BLaER1 treated with 17β-estradiol and CSF1 and Interleukin-3, amounts not matched to agents 10 nM and 100 nM (cell line): ENCODE data around the gene LTC4S.
A peak's percentile ranks its signal among the peaks of the same experiment; 100 is the strongest.

Experiments
- H3K27ac ChIP-seq, 11 experiments: shearing (Covaris generic); formaldehyde crosslinking; 2 replicates each; pipeline ENCODE4 v1.8.1; 2022
- H3K27me3 ChIP-seq, 11 experiments: shearing (Covaris generic); formaldehyde crosslinking; 2 replicates each; pipeline ENCODE4 v1.8.1; 2022
- H3K36me3 ChIP-seq, 11 experiments: shearing (Covaris generic); formaldehyde crosslinking; 2 replicates each; pipeline ENCODE4 v1.8.1; 2022
- H3K4me1 ChIP-seq, 10 experiments: shearing (Covaris generic); formaldehyde crosslinking; 2 replicates each; pipeline ENCODE4 v1.8.1; 2022
- H3K4me2 ChIP-seq, 11 experiments: shearing (Covaris generic); formaldehyde crosslinking; 2 replicates each; pipeline ENCODE4 v1.8.1; 2022
- H3K4me3 ChIP-seq, 10 experiments: shearing (Covaris generic); formaldehyde crosslinking; 2 replicates each; pipeline ENCODE4 v1.8.1; 2022
- H3K9ac ChIP-seq, 11 experiments: shearing (Covaris generic); formaldehyde crosslinking; 2 replicates each; pipeline ENCODE4 v1.8.1; 2022
- H3K9me3 ChIP-seq, 11 experiments: shearing (Covaris generic); formaldehyde crosslinking; replicated peaks in 1 of 11; 2 replicates each; pipeline ENCODE4 v1.8.1; 2022
- H4K20me1 ChIP-seq, 11 experiments: shearing (Covaris generic); formaldehyde crosslinking; 2 replicates each; pipeline ENCODE4 v1.8.1; 2022
- Cebpa-rat ChIP-seq, 11 experiments: shearing (Covaris generic); IDR thresholded peaks; 2 replicates each; pipeline ENCODE4 v1.8.1; 2022

The LTC4S gene

DNA sequence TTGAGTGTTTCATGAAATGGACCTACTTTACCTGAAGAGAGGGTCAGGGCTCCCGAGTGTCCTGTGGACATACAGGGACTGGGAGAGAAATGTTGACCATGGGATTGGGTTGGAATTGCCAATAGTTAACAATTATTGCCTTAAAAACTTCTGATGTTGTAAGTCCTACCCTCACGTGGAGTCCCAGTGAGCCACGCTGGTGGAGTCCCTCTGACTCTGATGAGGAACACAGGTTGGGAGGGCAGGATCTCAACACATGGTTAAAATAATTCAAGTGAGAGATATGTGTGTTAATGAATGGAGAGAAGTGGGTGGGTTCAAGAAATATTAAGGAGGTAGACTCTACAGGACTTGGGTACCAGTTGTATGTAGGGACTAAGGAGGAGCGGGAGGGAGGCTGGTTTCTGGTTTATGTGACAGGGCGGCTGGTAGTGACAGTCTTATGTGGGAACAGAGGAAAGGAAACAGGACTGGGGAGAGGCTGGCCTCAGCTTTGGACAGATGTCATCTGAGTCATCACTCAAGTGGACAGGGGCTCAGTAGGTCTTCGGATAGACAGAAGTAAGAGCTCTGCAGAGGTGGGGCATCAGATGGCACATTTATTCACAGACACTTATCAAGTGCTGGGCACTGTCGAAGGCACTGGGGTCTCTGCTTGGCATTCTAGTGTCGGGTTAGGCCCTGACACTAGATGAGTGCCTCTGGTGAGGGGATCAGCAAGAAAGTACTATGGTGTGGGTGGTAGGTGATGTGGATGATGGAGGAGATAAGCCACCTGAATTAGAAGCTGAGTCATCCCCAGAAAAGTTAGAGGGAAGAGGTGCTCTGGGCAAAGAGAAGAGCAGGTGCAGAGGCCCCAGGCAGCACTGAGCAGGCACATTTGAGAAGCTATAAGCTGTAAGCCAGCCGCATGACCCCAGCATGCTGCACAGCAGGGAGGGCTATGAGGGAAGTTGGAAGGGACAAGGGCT lies 33.9 kb upstream of the LTC4S start:
- H4K20me1 ChIP-seq: peaks cover 94 to 100% (median 100%) of the 10 kb centered on the region in 11 experiments
- peak overlapping the region in 9 of 11 experiments; percentile 20 to 51 (median 36); a peak in 15 of 22 replicates for H3K27ac ChIP-seq
- H3K4me3 ChIP-seq: no peak overlapping the region
- no peak; a peak in 1 of 22 replicates for TF ChIP-seq Cebpa-rat (IDR thresholded peaks at IDR 0.05)
- H3K9me3 ChIP-seq: no peaks in the 10 kb centered on the region
- peaks cover 44 to 85% (median 71%) of the 10 kb centered on the region in 10 experiments for H3K4me1 ChIP-seq
- H3K4me2 ChIP-seq: peak overlapping the region in 10 of 11 experiments; percentile 1 to 85 (median 58); a peak in 16 of 22 replicates
- no peak overlapping the region; a peak in 1 of 22 replicates for H3K9ac ChIP-seq
- H3K27me3 ChIP-seq: no peaks in the 10 kb centered on the region
- peaks cover 0 to 42% (median 25%) of the 10 kb centered on the region in 11 experiments; a peak in 15 of 22 replicates for H3K36me3 ChIP-seq

DNA sequence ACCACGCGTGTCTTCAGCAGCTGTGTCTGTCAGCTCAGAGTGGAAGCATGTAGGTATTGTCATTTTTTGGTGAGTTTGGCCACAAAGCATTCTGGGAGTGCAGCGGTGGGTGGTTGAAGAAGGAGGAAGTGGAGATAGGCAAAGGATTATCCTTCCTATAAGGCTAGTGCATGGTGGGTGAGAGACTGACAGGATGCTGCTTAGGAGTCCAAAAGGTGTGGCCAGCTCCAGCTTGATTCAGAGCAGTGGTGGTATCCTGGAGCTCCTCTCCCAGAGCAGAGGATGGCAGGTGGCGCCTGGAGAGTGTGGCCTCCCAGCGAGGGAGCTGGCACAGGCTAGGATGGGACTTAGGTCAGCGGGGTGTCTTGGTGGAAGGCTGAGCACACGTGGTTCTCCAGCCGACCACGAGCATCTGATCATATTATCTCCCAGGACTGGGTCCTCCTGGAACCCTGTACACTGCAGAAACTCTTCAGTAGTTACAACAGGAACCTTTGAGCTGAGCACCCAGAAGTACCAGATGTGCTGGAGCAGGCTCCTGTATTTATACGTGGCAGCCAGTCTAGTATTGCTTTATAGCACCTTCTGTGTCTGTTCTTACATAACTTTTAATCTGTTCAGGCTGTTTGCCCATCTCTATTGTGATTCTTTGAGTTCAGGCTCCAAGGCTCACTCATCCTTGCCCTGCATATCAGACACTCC lies 31.6 kb upstream of the LTC4S start:
- Histone ChIP-seq H3K4me1 (peaks cover 33 to 100% (median 84%) of the 10 kb centered on the region in 10 experiments), H3K4me2 (peak overlapping the region; percentile 22 to 91 (median 66); a peak in 21 of 22 replicates), H3K9ac (0 out of 22 replicates have a peak overlapping the region, but pooled peaks of 2 of the 11 experiments have one; percentile 2 to 24), H3K4me3 (no peak overlapping the region), H3K9me3 (no peaks in the 10 kb centered on the region), H3K36me3 (peaks cover 17 to 60% (median 44%) of the 10 kb centered on the region in 11 experiments), H3K27ac (peak overlapping the region in 7 of 11 experiments; percentile 26 to 46 (median 36); a peak in 10 of 22 replicates), H4K20me1 (peaks cover 96 to 100% (median 100%) of the 10 kb centered on the region in 11 experiments), H3K27me3 (no peaks in the 10 kb centered on the region)
- no peak for TF ChIP-seq Cebpa-rat (IDR thresholded peaks at IDR 0.05)

DNA sequence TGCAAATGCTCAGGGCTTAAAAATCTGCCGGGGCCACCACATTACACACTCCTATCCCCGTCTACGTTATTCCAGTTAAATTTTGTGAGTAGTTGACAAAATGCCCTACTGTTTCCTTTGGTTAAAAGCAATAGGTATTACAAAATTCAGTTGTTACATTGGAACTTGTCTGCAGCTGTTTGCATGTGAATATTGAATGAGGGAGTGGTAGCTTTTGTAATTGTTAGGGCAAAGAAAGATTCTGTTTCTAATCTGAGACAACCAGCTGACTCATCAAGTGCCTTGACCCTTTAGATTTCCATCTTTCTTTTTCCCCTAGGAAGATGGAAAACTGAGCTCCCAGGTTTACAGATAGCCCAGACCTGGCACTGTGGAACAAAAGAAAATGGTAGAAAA lies 31.0 kb upstream of the LTC4S start:
- Histone ChIP-seq H3K27me3 (no peaks in the 10 kb centered on the region), H3K36me3 (peaks cover 17 to 60% (median 48%) of the 10 kb centered on the region in 11 experiments), H3K9ac (0 out of 22 replicates have a peak overlapping the region, but pooled peaks of 1 of the 11 experiments have one; percentile 2), H4K20me1 (peaks cover 96 to 100% (median 100%) of the 10 kb centered on the region in 11 experiments), H3K4me3 (no peak overlapping the region), H3K4me2 (peak overlapping the region in 9 of 11 experiments; percentile 43 to 91 (median 67); a peak in 14 of 22 replicates), H3K9me3 (no peaks in the 10 kb centered on the region), H3K27ac (peak overlapping the region in 4 of 11 experiments; percentile 27 to 46 (median 43); a peak in 4 of 22 replicates), H3K4me1 (peaks cover 33 to 100% (median 86%) of the 10 kb centered on the region in 10 experiments)
- no peak for TF ChIP-seq Cebpa-rat (IDR thresholded peaks at IDR 0.05)

DNA sequence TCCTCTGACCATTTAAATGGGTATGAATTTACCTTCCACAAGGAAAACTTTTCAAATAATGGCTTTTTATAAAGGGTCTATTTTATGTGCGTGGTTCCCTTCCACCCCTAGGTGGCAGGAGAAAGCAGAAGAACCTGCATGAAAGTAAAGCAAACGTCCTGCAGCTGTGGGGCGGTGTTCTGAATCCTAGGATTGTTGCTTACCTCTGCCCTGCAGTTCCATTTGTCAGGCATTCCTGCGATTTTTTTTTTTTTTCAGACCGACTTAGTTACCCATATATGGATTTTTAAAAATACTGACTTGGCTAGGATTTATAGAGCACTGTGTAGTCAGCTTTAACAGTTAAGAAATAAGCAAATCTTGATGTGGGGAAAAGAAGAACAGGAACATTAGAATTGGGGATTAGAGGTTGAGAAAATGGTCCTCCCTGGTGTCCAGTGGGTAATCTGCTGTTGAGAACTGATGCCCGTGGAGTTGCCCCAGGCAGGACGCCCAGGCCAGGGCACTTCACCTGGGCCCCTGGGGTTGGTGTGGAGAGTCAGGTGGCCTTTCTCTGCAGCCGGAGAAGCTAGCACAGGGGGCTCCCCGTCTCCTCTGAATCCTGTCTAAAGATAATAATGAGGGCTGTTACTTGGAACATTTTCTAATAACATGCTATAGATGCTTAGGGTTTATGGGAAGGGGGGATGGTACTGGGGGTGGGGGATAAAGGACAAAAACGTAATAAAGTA lies 30.4 kb upstream of the LTC4S start:
- no peak for TF ChIP-seq Cebpa-rat (IDR thresholded peaks at IDR 0.05)
- peak overlapping the region in 3 of 11 experiments; percentile 7 to 35 (median 7); a peak in 4 of 22 replicates for H3K9ac ChIP-seq
- H4K20me1 ChIP-seq: peaks cover 96 to 100% (median 100%) of the 10 kb centered on the region in 11 experiments
- peak overlapping the region in 8 of 11 experiments; percentile 5 to 91 (median 66); a peak in 9 of 22 replicates for H3K4me2 ChIP-seq
- no peak overlapping the region for H3K27ac ChIP-seq
- H3K4me3 ChIP-seq: no peak overlapping the region
- no peaks in the 10 kb centered on the region for H3K9me3 ChIP-seq
- peaks cover 33 to 100% (median 84%) of the 10 kb centered on the region in 10 experiments for H3K4me1 ChIP-seq
- no peaks in the 10 kb centered on the region for H3K27me3 ChIP-seq
- H3K36me3 ChIP-seq: peaks cover 17 to 63% (median 52%) of the 10 kb centered on the region in 11 experiments

DNA sequence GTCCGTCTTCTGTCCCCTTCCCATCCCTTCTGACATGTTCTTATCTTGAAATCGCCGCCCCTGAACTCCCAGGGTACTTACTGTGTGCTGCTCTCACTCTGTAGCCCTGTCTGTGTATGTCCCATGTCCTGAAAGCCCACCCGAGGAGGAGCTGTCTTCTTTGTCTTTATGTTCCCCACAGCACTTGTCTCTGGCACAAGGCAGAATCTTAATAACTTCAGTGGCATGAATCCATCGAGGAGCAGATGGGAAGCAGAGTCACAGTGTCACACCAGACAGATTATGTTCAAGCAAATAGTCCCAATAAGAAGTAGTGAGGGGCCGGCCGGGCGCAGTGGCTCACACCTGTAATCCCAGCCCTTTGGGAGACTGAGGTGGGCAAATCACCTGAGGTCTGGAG lies 29.7 kb upstream of the LTC4S start:
- Histone ChIP-seq H3K4me2 (peak overlapping the region in 3 of 11 experiments; percentile 56 to 91 (median 71); a peak in 5 of 22 replicates), H3K27ac (no peak overlapping the region; a peak in 1 of 22 replicates), H3K36me3 (peaks cover 24 to 63% (median 52%) of the 10 kb centered on the region in 11 experiments), H3K27me3 (no peaks in the 10 kb centered on the region), H3K9me3 (no peaks in the 10 kb centered on the region), H3K9ac (peak overlapping the region in 2 of 11 experiments; percentile 7 to 35; a peak in 4 of 22 replicates), H3K4me1 (peaks cover 29 to 100% (median 82%) of the 10 kb centered on the region in 10 experiments), H3K4me3 (no peak overlapping the region), H4K20me1 (peaks cover 96 to 100% (median 100%) of the 10 kb centered on the region in 11 experiments)
- TF ChIP-seq Cebpa-rat (IDR thresholded peaks at IDR 0.05): no peak

DNA sequence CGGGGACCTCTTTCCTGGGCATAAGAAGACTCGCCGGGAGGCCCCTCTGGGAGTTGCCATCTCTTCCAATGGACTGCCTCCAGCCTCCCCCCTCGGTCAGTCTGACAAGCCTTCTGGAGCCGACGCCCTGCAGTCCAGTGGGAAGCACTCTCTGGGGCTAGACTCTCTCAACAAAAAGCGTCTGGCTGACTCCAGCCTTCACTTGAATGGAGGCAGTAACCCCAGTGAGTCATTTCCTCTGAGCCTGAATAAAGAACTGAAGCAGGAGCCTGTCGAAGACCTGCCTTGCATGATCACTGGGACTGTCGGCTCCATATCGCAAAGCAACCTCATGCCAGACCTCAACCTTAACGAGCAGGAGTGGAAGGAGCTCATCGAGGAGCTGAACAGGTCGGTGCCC lies 28.4 kb upstream of the LTC4S start:
- H3K9ac ChIP-seq: peak overlapping the region in 10 of 11 experiments; percentile 24 to 59 (median 35); a peak in 12 of 22 replicates
- H3K27ac ChIP-seq: peak overlapping the region in 7 of 11 experiments; percentile 13 to 62 (median 47); a peak in 11 of 22 replicates
- H3K4me1 ChIP-seq: peaks cover 23 to 100% (median 80%) of the 10 kb centered on the region in 10 experiments
- H3K4me3 ChIP-seq: peak overlapping the region in 1 of 10 experiments; percentile 30; a peak in 2 of 20 replicates
- peaks cover 37 to 71% (median 65%) of the 10 kb centered on the region in 11 experiments for H3K36me3 ChIP-seq
- H4K20me1 ChIP-seq: peaks cover 89 to 100% (median 99%) of the 10 kb centered on the region in 11 experiments
- H3K27me3 ChIP-seq: no peaks in the 10 kb centered on the region
- no peaks in the 10 kb centered on the region for H3K9me3 ChIP-seq
- peak overlapping the region in 8 of 11 experiments; percentile 3 to 91 (median 72); a peak in 14 of 22 replicates for H3K4me2 ChIP-seq
- no peak for TF ChIP-seq Cebpa-rat (IDR thresholded peaks at IDR 0.05)

DNA sequence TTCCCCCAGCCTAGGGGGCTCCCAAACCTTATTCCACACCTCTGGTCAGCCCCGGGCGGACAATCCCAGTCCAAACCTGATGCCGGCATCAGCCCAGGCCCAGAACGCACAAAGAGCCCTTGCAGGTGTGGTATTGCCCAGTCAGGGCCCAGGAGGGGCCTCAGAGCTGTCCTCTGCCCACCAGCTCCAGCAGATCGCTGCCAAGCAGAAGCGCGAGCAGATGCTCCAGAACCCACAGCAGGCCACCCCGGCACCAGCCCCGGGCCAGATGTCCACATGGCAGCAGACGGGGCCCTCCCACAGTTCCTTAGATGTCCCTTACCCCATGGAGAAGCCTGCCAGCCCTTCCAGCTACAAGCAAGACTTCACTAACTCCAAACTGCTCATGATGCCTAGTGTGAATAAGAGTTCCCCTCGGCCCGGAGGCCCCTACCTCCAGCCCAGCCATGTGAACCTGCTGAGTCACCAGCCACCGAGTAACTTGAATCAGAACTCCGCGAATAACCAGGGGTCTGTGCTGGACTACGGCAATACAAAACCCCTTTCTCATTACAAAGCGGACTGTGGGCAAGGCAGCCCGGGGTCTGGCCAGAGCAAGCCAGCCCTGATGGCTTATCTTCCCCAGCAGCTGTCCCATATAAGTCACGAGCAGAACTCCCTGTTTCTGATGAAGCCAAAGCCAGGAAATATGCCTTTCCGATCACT lies 27.6 kb upstream of the LTC4S start:
- Histone ChIP-seq H4K20me1 (peaks cover 87 to 100% (median 98%) of the 10 kb centered on the region in 11 experiments), H3K9ac (peak overlapping the region in 10 of 11 experiments; percentile 24 to 59 (median 35); a peak in 9 of 22 replicates), H3K27me3 (no peaks in the 10 kb centered on the region), H3K4me1 (peaks cover 19 to 100% (median 72%) of the 10 kb centered on the region in 10 experiments), H3K27ac (peak overlapping the region in 7 of 11 experiments; percentile 13 to 62 (median 47); a peak in 11 of 22 replicates), H3K4me3 (peak overlapping the region in 2 of 10 experiments; percentile 14 to 30; a peak in 4 of 20 replicates), H3K4me2 (peak overlapping the region in 6 of 11 experiments; percentile 57 to 91 (median 72); a peak in 12 of 22 replicates), H3K36me3 (peaks cover 45 to 79% (median 73%) of the 10 kb centered on the region in 11 experiments), H3K9me3 (no peaks in the 10 kb centered on the region)
- no peak for TF ChIP-seq Cebpa-rat (IDR thresholded peaks at IDR 0.05)
